Neural crest cell (in vitro differentiated cells): Measurements from ENCODE around the gene BCL7C. TPM values are rescaled to one million over a fixed set of nuclear protein-coding genes. Genes with fewer than 3 reads are reported as not detected.

Source experiments
- DNase-seq: peaks from one replicate; pipeline ENCODE4 v3.0.0; 2021; ENCODE audit warnings: low read depth, mixed read lengths, low spot score
- H3K27ac Mint-ChIP-seq: one replicate; pipeline ENCODE4 v1.8.0; 2021; ENCODE audit warnings: mild to moderate bottlenecking, mixed read lengths; ENCODE audit not compliant: unreplicated experiment
- H3K27me3 Mint-ChIP-seq: 2 replicates; pipeline ENCODE4 v1.8.0; 2021; ENCODE audit warnings: low read depth, mild to moderate bottlenecking, mixed read lengths
- H3K36me3 Mint-ChIP-seq: 2 replicates; pipeline ENCODE4 v1.8.0; 2021; ENCODE audit warnings: low read depth, mild to moderate bottlenecking, mixed read lengths
- H3K4me1 Mint-ChIP-seq: 2 replicates; pipeline ENCODE4 v1.8.0; 2021; ENCODE audit warnings: mixed read lengths
- H3K4me3 Mint-ChIP-seq: one replicate; pipeline ENCODE4 v1.8.0; 2021; ENCODE audit warnings: mild to moderate bottlenecking, mixed read lengths
- H3K9me3 Mint-ChIP-seq: 2 replicates; pipeline ENCODE4 v1.8.0; 2021; ENCODE audit warnings: mixed read lengths
- CTCF ChIP-seq: fragments of 200-600 bp; sonication (generic); conservative IDR thresholded peaks from 2 replicates; pipeline ENCODE4 v1.5.0; 2021; ENCODE audit warnings: antibody characterized with exemption, mild to moderate bottlenecking
- total RNA-seq: library from RNA; stranded (reverse); gene quantifications from 2 replicates; pipeline ENCODE4 v1.2.1, GENCODE V29; 2021

The BCL7C gene
- total RNA-seq, 1 donor from 2014 or later = 38.4 TPM

GRCh38 chr16:30889721-30890120 lies 4.2 kb downstream of the BCL7C start:
- Mint-ChIP-seq H3K4me3 (peak overlapping the region; percentile 39), H3K27ac (no peak overlapping the region), H3K9me3 (no peaks in the 10 kb centered on the region), H3K27me3 (no peaks in the 10 kb centered on the region), H3K4me1 (peaks cover 19% of the 10 kb centered on the region), H3K36me3 (peaks cover 14% of the 10 kb centered on the region)
- TF ChIP-seq CTCF = no peak
- DNase-seq = no peak

- H3K4me3 Mint-ChIP-seq = peak overlapping the region; percentile 57
- no peaks in the 10 kb centered on the region for H3K27me3 Mint-ChIP-seq
- H3K27ac Mint-ChIP-seq = no peak overlapping the region
Measured at GRCh38 chr16:30888856-30889499, 4.9 kb downstream of the BCL7C start.

DNA sequence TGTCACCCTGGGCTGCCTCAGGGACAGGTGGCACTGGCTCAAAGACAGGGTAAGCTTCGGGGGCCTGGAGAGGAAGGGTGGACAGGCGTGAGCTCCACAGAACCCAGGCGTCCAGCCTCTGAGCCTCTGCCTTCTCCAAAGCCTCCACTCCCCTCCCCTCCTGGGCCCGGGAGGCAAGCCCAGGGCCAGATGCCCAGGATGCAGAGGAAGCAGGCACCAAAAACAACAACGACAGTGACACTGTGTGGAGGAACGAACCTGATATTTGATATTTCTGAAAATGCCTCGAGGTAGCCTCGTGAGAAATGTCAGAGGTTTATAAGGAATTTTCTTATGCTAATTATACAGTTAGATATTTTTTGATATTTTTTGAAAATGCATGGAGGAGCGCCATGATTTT lies 6.0 kb downstream of the BCL7C start:
- peaks cover 15% of the 10 kb centered on the region for H3K36me3 Mint-ChIP-seq
- no peak for TF ChIP-seq CTCF
- H3K9me3 Mint-ChIP-seq = no peaks in the 10 kb centered on the region
- peaks cover 12% of the 10 kb centered on the region for H3K4me1 Mint-ChIP-seq
- no peak overlapping the region for H3K4me3 Mint-ChIP-seq
- no peak for DNase-seq
- H3K27me3 Mint-ChIP-seq = no peaks in the 10 kb centered on the region
- no peak overlapping the region for H3K27ac Mint-ChIP-seq

More at GRCh38 chr16:30888856-30889499, 4.9 kb downstream of the BCL7C start:
- DNase-seq = no peak
- peaks cover 14% of the 10 kb centered on the region for H3K36me3 Mint-ChIP-seq
- H3K9me3 Mint-ChIP-seq = no peaks in the 10 kb centered on the region
- H3K4me1 Mint-ChIP-seq = peaks cover 13% of the 10 kb centered on the region
- no peak for TF ChIP-seq CTCF

DNA sequence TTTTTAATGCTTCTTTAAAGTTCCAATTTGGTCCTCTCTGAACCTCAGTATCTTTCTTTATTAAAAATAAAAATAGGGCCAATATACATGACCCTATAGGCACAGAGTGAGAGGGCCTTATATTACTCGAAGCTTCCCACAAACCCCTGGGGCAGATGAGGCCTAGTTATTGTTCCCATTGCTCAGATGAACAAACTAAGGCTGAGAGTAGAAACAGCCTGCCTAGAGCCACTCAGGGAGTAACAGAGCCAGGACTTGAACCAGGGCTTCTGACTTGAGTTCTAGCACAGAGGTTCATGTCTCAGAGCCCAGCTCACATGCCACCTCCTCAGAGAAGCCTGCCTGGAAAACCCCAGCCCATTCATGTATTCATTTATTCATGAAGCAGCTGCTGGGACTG lies 7.7 kb downstream of the BCL7C start:
- Mint-ChIP-seq H3K36me3 (peaks cover 14% of the 10 kb centered on the region), H3K4me3 (peak overlapping the region; percentile 47), H3K9me3 (no peaks in the 10 kb centered on the region), H3K27ac (no peak overlapping the region), H3K27me3 (no peaks in the 10 kb centered on the region), H3K4me1 (peaks cover 23% of the 10 kb centered on the region)
- TF ChIP-seq CTCF = no peak
- DNase-seq = no peak

GRCh38 chr16:30885196-30885595 lies 8.7 kb downstream of the BCL7C start:
- Mint-ChIP-seq H3K4me3 (peak overlapping the region; percentile 1), H3K9me3 (no peaks in the 10 kb centered on the region), H3K4me1 (peaks cover 26% of the 10 kb centered on the region), H3K27ac (no peak overlapping the region), H3K27me3 (no peaks in the 10 kb centered on the region), H3K36me3 (peaks cover 14% of the 10 kb centered on the region)
- TF ChIP-seq CTCF = no peak
- DNase-seq = no peak
